Loucy (cell line): ENCODE data around the gene ATP5F1C.

ENCODE experiments used
- EZH2phosphoT487 ChIP-seq: fragments of 200-600 bp; IDR thresholded peaks from 2 replicates; pipeline ENCODE4 v1.6.1; 2018; ENCODE audit warnings: antibody characterized with exemption, mild to moderate bottlenecking, moderate library complexity, borderline replicate concordance
- TF ChIP-seq, protein P1 (sequence below): fragments of 200-600 bp; sonication (generic); conservative IDR thresholded peaks from 2 replicates; pipeline ENCODE4 v1.5.1; 2014; ENCODE audit warnings: mild to moderate bottlenecking, antibody characterized with exemption, low read length

GRCh38 chr10:7824251-7824650 lies 36.3 kb downstream of the ATP5F1C start:
- TF ChIP-seq, protein P1, sequence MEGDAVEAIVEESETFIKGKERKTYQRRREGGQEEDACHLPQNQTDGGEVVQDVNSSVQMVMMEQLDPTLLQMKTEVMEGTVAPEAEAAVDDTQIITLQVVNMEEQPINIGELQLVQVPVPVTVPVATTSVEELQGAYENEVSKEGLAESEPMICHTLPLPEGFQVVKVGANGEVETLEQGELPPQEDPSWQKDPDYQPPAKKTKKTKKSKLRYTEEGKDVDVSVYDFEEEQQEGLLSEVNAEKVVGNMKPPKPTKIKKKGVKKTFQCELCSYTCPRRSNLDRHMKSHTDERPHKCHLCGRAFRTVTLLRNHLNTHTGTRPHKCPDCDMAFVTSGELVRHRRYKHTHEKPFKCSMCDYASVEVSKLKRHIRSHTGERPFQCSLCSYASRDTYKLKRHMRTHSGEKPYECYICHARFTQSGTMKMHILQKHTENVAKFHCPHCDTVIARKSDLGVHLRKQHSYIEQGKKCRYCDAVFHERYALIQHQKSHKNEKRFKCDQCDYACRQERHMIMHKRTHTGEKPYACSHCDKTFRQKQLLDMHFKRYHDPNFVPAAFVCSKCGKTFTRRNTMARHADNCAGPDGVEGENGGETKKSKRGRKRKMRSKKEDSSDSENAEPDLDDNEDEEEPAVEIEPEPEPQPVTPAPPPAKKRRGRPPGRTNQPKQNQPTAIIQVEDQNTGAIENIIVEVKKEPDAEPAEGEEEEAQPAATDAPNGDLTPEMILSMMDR = no peak
- no peak for TF ChIP-seq EZH2phosphoT487
